ENCODE measurements around the gene ZCCHC24. TPM values are rescaled to one million over a fixed set of nuclear protein-coding genes. Genes with fewer than 3 reads are reported as not detected.

The ZCCHC24 gene
- total and polyA plus RNA-seq, 4 donors: 7.8 to 23.9 (median 14.8) TPM

DNA sequence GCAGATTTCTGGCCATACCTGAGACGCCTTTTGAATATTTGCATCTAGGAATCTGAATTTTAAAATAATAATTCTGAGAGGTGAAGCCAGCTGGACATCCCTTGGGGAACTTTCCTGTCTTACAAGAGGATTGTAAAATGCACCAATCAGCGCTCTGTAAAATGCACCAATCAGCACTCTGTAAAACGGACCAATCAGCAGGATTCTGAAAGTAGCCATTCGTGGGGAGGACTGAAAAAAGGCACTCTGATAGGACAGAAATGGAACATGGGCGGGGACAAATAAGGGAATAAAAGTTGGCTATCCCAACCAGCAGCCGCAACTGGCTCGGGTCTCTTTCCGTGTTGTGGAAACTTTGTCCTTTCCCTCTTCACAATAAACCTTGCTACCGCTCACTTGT lies 88.2 kb downstream of the ZCCHC24 start:
- no peak for DNase-seq (ENCODE audit: low spot score)
- 97% methylated on average over 9 of the region's 9 CpGs for WGBS
- H3K36me3 ChIP-seq (ENCODE audit: control insufficient read depth in 4 of 4, insufficient read depth in 3 of 4, low read depth in 1 of 4, low read length in 3 of 4): peaks cover 4 to 34% (median 31%) of the 10 kb centered on the region in 4 donors
- no peak overlapping the region for H3K4me3 ChIP-seq (ENCODE audit: low read depth in 1 of 3, low read length in 3 of 3)
- H3K4me1 ChIP-seq (ENCODE audit: control insufficient read depth in 4 of 4, insufficient read depth in 4 of 4, low read length in 3 of 4): peaks cover 0 to 7% (median 1%) of the 10 kb centered on the region in 4 donors
- H3K27me3 ChIP-seq (ENCODE audit: control insufficient read depth in 4 of 4, insufficient read depth in 4 of 4, low read length in 3 of 4): no peaks in the 10 kb centered on the region
- H3K9ac ChIP-seq (ENCODE audit: low read depth in 1 of 2, low read length in 2 of 2): no peak overlapping the region
- TF ChIP-seq JUND (IDR thresholded peaks at IDR 0.05): no peak
- TF ChIP-seq RAD21 (IDR thresholded peaks at IDR 0.05): no peak
- TF ChIP-seq FOXA1 (IDR thresholded peaks at IDR 0.05): no peak
- TF ChIP-seq EGR1 (IDR thresholded peaks at IDR 0.05; ENCODE audit: low read depth in 2 of 2): no peak
- TF ChIP-seq RXRA (IDR thresholded peaks at IDR 0.05): no peak
- TF ChIP-seq, protein P1, sequence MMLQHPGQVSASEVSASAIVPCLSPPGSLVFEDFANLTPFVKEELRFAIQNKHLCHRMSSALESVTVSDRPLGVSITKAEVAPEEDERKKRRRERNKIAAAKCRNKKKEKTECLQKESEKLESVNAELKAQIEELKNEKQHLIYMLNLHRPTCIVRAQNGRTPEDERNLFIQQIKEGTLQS (IDR thresholded peaks at IDR 0.05): no peak
- TF ChIP-seq, protein P2, sequence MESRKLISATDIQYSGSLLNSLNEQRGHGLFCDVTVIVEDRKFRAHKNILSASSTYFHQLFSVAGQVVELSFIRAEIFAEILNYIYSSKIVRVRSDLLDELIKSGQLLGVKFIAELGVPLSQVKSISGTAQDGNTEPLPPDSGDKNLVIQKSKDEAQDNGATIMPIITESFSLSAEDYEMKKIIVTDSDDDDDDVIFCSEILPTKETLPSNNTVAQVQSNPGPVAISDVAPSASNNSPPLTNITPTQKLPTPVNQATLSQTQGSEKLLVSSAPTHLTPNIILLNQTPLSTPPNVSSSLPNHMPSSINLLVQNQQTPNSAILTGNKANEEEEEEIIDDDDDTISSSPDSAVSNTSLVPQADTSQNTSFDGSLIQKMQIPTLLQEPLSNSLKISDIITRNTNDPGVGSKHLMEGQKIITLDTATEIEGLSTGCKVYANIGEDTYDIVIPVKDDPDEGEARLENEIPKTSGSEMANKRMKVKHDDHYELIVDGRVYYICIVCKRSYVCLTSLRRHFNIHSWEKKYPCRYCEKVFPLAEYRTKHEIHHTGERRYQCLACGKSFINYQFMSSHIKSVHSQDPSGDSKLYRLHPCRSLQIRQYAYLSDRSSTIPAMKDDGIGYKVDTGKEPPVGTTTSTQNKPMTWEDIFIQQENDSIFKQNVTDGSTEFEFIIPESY (IDR thresholded peaks at IDR 0.05): no peak
- TF ChIP-seq, protein P3, sequence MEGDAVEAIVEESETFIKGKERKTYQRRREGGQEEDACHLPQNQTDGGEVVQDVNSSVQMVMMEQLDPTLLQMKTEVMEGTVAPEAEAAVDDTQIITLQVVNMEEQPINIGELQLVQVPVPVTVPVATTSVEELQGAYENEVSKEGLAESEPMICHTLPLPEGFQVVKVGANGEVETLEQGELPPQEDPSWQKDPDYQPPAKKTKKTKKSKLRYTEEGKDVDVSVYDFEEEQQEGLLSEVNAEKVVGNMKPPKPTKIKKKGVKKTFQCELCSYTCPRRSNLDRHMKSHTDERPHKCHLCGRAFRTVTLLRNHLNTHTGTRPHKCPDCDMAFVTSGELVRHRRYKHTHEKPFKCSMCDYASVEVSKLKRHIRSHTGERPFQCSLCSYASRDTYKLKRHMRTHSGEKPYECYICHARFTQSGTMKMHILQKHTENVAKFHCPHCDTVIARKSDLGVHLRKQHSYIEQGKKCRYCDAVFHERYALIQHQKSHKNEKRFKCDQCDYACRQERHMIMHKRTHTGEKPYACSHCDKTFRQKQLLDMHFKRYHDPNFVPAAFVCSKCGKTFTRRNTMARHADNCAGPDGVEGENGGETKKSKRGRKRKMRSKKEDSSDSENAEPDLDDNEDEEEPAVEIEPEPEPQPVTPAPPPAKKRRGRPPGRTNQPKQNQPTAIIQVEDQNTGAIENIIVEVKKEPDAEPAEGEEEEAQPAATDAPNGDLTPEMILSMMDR (IDR thresholded peaks at IDR 0.05; ENCODE audit: low read depth, low read length, missing input control): no peak
- TF ChIP-seq, protein P4, sequence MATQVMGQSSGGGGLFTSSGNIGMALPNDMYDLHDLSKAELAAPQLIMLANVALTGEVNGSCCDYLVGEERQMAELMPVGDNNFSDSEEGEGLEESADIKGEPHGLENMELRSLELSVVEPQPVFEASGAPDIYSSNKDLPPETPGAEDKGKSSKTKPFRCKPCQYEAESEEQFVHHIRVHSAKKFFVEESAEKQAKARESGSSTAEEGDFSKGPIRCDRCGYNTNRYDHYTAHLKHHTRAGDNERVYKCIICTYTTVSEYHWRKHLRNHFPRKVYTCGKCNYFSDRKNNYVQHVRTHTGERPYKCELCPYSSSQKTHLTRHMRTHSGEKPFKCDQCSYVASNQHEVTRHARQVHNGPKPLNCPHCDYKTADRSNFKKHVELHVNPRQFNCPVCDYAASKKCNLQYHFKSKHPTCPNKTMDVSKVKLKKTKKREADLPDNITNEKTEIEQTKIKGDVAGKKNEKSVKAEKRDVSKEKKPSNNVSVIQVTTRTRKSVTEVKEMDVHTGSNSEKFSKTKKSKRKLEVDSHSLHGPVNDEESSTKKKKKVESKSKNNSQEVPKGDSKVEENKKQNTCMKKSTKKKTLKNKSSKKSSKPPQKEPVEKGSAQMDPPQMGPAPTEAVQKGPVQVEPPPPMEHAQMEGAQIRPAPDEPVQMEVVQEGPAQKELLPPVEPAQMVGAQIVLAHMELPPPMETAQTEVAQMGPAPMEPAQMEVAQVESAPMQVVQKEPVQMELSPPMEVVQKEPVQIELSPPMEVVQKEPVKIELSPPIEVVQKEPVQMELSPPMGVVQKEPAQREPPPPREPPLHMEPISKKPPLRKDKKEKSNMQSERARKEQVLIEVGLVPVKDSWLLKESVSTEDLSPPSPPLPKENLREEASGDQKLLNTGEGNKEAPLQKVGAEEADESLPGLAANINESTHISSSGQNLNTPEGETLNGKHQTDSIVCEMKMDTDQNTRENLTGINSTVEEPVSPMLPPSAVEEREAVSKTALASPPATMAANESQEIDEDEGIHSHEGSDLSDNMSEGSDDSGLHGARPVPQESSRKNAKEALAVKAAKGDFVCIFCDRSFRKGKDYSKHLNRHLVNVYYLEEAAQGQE (IDR thresholded peaks at IDR 0.05): no peak
- TF ChIP-seq NR2F2 (IDR thresholded peaks at IDR 0.05): no peak
- TF ChIP-seq YY1 (IDR thresholded peaks at IDR 0.05): no peak
- TF ChIP-seq GABPA (IDR thresholded peaks at IDR 0.05 in 1 of 2, conservative IDR thresholded peaks at IDR 0.05 in 1 of 2): no peak
- no peak for TF ChIP-seq HNF4G (IDR thresholded peaks at IDR 0.05)
- TF ChIP-seq HNF4A (conservative IDR thresholded peaks at IDR 0.05): no peak
- no peak for TF ChIP-seq FOXA2 (IDR thresholded peaks at IDR 0.05)
- no peak for TF ChIP-seq SP1 (IDR thresholded peaks at IDR 0.05)
- TF ChIP-seq, protein P5, sequence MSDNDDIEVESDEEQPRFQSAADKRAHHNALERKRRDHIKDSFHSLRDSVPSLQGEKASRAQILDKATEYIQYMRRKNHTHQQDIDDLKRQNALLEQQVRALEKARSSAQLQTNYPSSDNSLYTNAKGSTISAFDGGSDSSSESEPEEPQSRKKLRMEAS (IDR thresholded peaks at IDR 0.05): no peak
- H3K9me3 ChIP-seq (ENCODE audit: control insufficient read depth in 4 of 4, low read length in 3 of 4): no peaks in the 10 kb centered on the region
- H3K27ac ChIP-seq (ENCODE audit: low read depth in 1 of 2, low read length in 2 of 2): no peak overlapping the region

Data from liver (tissue), 9 donors.